Astrocyte of the cerebellum (primary cell): ENCODE results near the gene EXD3.

Source experiments
- DNase-seq: peaks from one replicate; pipeline ENCODE4 v3.0.0-alpha.2; 2011; ENCODE audit warnings: low read depth
- H3K4me3 ChIP-seq: 2 replicates; pipeline ENCODE4 v1.5.1; 2011; ENCODE audit warnings: mild to moderate bottlenecking, low read depth, low read length, moderate library complexity
- in situ Hi-C: cut with HindIII; loops from 2 replicates; pipeline ENCODE4 v1.10.0; 2017; ENCODE audit warnings: low sequenced_read_pairs
- TF ChIP-seq, protein P1 (sequence below): IDR thresholded peaks from 2 replicates; pipeline ENCODE4 v1.5.1; 2012; ENCODE audit warnings: low read length, low read depth, moderate library complexity, mild to moderate bottlenecking; ENCODE audit errors: missing control alignments

Gene EXD3

DNA sequence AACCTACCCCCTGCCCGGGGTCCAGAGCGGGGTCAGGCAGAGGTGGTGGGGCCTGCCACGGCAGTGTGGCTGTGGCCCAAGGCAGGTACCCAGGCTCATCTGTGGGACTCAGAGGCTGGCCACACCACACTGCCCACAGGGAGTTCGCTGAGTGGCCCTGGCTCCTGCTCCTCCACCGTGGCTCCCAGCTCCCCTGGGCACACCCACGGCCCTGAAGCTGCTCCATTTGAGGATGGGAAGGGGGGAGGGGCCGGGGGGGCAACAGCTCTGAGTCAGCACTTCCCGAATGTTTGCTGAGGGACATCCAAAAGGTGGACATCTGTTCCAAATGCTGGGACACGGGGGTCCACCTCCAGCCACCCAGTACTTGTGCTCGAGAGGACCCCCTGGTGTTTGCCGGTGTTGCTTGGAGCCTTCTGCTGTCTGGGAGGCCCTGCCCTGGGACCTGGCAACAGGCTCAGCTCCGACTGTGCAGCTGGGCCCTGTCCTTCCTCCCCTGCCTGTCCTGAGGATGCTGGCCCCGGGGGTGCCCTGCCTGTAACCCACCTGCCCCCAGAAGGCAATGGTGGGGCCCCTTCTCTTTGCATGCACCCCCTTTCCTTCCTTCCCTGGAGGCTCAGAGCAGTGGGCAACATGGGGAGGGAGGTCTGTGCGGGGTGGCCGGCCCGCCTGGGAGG is 118.4 kb downstream of the EXD3 start:
- no peak overlapping the region for H3K4me3 ChIP-seq
- in situ Hi-C loops, result no loop called here
- TF ChIP-seq, protein P1, sequence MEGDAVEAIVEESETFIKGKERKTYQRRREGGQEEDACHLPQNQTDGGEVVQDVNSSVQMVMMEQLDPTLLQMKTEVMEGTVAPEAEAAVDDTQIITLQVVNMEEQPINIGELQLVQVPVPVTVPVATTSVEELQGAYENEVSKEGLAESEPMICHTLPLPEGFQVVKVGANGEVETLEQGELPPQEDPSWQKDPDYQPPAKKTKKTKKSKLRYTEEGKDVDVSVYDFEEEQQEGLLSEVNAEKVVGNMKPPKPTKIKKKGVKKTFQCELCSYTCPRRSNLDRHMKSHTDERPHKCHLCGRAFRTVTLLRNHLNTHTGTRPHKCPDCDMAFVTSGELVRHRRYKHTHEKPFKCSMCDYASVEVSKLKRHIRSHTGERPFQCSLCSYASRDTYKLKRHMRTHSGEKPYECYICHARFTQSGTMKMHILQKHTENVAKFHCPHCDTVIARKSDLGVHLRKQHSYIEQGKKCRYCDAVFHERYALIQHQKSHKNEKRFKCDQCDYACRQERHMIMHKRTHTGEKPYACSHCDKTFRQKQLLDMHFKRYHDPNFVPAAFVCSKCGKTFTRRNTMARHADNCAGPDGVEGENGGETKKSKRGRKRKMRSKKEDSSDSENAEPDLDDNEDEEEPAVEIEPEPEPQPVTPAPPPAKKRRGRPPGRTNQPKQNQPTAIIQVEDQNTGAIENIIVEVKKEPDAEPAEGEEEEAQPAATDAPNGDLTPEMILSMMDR, result no peak
- no peak for DNase-seq

DNA sequence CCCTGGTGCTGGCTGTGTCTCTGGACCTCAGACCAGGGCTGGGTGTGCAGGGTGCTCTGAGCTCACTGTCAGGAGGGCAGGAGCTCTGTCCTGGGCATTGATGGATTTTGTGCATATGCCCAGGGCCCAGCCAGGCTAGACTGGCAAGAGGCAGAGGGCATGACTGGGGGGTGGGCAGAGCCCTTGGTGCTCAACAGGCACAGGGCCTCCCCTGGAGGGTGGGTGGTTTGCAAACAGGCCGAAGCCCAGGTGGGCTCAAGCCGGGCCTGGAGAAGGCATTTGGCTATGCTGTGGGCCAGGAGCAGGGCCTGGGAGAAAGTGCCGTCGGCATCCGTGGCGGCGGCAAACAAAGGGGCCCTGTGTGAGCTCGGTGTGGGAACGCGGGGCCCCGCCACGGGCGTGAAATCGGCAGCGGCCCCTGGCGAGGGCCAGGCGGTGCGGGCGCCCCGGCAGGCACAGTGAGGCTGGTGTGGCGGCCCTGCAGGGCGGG is 119.0 kb downstream of the EXD3 start:
- DNase-seq, result no peak
- TF ChIP-seq, protein P1, result no peak
- no peak overlapping the region for H3K4me3 ChIP-seq
- in situ Hi-C loops, result no loop called here

DNA sequence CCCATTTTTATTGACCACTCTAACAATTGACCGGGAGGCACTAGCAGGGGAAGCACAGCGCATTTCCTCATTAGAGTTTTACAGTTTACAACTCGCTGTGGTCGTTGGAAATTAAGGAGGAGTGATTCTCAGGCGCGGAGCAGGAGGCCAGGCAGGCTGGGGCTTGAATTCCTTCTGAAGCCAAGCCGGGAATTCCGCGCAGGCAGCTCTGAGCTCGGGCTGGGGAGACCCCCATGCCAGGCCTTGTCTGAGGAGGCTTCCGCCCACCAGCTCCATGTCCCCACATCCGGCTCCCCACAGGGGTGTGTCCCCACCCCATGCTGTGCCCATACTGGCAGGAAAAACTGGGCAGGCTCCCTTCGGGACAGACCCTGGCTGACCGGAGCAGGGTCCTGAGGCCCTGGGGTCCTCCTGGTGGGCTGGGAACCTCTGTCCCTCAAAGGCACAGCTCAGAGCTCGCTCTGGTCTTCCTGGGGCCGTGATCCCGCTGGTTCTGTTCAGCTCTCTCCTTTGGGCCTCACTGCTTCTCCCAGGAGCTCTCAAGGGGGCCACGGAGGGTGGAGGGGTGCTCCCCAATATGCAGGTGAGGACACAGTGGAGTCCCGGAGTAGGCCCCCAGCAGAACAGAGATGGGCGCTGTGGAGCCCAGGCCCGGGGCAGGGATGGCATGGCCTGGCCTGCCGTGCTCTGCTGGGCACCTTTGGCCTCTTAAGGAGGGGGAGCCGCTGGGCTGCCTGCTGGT is 119.6 kb downstream of the EXD3 start:
- no peak overlapping the region for H3K4me3 ChIP-seq
- no peak for DNase-seq
- TF ChIP-seq, protein P1, result no peak
- in situ Hi-C loops, result no loop called here

DNA sequence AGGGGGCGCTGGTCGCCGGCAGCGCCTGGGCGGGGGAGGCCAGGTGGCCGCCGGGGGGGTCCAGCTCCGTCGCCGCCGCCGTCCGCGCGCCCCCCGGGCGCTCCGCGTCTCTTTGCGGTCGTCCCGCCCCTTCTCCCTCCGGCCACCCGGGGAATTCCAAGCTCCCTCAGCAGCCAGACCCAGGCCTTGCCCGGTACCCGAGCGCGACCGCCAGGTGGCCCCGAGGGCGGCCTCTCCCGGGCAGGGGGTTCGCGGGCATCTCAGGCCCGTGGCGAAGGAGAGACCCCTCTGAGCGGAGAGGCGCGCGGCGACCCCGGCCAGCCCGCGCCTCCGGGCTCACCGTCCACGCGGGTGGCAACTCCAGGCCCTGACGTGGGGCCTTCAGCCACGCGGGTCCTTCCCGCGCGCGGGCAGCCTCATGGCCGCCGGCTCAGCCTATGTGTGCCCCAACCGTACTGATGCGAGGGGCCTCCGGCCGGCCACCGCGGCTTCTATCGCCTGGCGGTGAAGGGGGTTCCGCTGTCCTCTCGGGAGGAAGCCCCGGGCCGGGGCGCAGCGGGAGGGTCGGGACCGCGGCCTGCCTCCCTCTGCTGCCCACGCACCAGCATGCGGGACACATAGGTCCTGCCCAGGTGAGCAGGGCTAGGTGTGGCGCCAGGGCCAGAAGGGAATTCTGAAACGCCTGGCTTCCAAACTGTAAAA is 120.4 kb downstream of the EXD3 start:
- in situ Hi-C loops, result no loop called here
- peak overlapping the region; percentile 24 for H3K4me3 ChIP-seq
- no peak for DNase-seq
- TF ChIP-seq, protein P1, result peak; percentile 52

DNA sequence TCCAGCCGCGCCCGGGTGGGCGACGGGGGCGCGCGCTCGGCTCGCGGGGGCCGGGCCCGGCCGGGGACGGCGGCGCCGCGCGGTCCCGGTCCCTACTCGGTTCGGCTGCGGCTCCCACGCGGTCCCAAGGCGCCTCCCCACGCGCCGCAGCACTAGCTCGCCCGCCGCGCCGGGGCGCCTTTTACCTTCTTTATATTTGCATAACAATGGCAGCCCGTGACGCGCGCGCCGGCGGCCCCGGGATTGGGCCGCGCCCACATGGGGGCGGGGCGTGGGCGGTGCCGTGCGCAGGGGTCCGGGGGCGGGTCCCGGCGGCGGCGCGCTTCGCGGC is 120.9 kb downstream of the EXD3 start, which contains the start of gene NRARP:
Gene NRARP, minus strand, starts transcription at position 154 of the 331 bp plus-strand sequence. CDS start 343 bp downstream, outside the sequence.
- in situ Hi-C loops, result no loop called here
- TF ChIP-seq, protein P1, result no peak
- DNase-seq, result no peak
- peak within 1 kb of the TSS; percentile 41 for H3K4me3 ChIP-seq

DNA sequence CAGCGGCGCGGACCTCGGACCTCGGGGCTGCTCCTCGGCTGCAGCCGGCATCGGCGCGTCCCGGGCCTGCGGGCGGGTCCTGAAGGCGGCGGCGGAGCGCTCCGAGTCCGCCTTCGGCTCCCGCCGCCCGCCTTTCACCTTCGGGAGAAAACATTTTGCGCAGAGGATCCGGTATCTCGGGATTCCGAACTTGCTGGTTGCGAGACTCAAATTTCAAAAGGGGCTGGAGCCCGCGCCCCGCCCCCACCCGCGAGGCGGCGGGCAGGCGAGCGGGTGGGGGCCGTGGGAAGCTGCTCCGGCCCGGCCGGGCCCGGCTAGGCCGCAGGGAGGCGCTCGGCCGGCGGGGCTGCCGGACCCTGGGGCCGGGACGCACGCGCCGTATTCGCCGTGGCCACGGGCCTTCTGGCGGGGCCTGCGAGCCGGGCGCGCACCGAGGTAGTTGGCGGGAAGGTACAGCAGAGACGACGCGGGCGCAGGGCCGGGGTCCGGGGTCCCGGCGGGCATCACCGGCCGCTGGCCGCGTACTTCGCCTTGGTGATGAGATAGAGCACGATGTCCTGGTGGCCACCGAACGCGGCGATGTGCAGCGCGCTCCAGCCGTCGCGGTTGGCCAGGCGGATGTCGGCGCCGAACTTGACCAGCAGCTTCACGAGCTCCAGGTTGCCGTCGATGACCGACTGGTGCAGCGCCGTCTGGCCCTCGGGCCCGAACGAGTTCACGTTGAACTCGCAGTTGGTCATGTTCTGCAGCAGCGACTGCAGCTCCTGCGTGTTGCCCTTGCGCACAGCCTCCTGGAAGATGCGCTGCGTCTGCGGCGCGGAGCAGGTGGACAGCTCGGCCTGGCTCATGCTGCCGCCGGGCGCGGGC is 121.6 kb downstream of the EXD3 start:
- DNase-seq, result no peak
- TF ChIP-seq, protein P1, result no peak
- H3K4me3 ChIP-seq, result peak overlapping the region; percentile 41
- in situ Hi-C loops, result no loop called here
